Measurements from ENCODE around the gene SDE2.

DNA sequence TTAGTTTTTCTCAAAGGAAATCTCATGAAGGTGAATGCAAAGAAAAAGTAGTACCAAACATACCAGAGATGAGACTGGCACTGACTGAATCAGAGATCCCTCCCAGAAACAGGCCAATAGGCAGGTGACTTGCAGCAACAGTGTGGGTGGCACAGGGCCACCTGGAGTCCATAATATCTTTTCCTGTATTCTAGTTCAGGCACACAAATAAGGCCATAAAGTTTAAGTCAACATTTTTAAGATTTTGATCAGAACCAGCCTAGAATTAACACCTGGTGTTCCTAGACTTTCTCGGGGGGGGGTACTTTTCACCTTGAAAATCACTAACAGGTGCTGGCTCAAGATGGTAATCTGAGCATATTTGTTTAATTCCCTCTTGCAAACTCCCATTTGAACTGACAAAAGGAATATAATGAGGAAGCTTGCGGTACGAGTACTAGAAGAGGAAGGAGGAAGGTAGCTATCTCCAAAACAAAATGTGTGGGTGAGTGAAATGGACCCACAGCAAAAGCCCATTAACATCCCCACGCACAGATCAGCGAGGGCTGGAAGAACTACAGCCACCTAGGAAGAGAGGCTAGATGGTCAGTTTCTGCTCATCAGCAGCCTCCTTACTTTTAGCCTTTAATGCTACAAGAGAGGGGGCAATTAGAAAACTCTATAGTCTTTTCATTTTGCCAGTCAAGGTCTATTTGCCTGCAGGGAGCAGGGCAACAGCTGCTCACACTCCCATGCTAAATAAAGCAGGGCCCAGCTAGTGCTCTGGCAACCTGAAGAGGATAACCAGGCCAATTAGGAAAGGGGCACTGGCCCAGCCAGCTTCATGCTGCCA lies 18.9 kb downstream of the SDE2 start:
- TF ChIP-seq, protein P1, sequence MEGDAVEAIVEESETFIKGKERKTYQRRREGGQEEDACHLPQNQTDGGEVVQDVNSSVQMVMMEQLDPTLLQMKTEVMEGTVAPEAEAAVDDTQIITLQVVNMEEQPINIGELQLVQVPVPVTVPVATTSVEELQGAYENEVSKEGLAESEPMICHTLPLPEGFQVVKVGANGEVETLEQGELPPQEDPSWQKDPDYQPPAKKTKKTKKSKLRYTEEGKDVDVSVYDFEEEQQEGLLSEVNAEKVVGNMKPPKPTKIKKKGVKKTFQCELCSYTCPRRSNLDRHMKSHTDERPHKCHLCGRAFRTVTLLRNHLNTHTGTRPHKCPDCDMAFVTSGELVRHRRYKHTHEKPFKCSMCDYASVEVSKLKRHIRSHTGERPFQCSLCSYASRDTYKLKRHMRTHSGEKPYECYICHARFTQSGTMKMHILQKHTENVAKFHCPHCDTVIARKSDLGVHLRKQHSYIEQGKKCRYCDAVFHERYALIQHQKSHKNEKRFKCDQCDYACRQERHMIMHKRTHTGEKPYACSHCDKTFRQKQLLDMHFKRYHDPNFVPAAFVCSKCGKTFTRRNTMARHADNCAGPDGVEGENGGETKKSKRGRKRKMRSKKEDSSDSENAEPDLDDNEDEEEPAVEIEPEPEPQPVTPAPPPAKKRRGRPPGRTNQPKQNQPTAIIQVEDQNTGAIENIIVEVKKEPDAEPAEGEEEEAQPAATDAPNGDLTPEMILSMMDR (IDR thresholded peaks at IDR 0.05 in 4 of 5, conservative IDR thresholded peaks at IDR 0.05 in 1 of 5) = no peak
- TF ChIP-seq POLR2A (IDR thresholded peaks at IDR 0.05) = no peak
